GM23338 (cell line): ENCODE results near the gene LRR1. TPM values are rescaled to one million over a fixed set of nuclear protein-coding genes. Genes with fewer than 3 reads are reported as not detected.
"Not testable (repeated sequence)": the region's sequence is repeated elsewhere in the genome, so short reads cannot be mapped to it uniquely, and the experiment has no call there.

ENCODE experiments used
- ATAC-seq: fragments of 200-7000 bp; cut with Tn5 transposase; 3 replicates; pipeline ENCODE4 v1.9.1; 2020
- DNase-seq: peaks from one replicate; pipeline ENCODE4 v3.0.0-alpha.2; 2015; ENCODE audit warnings: low spot score
- H2AFZ ChIP-seq: fragments of 200-600 bp; sonication (generic); 2 replicates; pipeline ENCODE4 v1.8.0; 2016; ENCODE audit warnings: antibody characterized with exemption, mild to moderate bottlenecking, moderate library complexity
- H3F3A ChIP-seq: fragments of 200-600 bp; sonication (generic); replicated peaks from 2 replicates; pipeline ENCODE4 v1.8.0; 2017; ENCODE audit warnings: antibody characterized with exemption, mixed run types, low read depth
- H3K27ac ChIP-seq: fragments of 200-600 bp; sonication (generic); 2 replicates; pipeline ENCODE4 v1.6.1; 2016; ENCODE audit warnings: low read depth
- H3K27me3 ChIP-seq: fragments of 200-600 bp; sonication (generic); 2 replicates; pipeline ENCODE4 v1.8.0; 2016; ENCODE audit warnings: mild to moderate bottlenecking, mixed run types, moderate library complexity; ENCODE audit not compliant: insufficient read depth
- H3K36me3 ChIP-seq: fragments of 200-600 bp; sonication (generic); 2 replicates; pipeline ENCODE4 v1.8.0; 2016; ENCODE audit warnings: mild to moderate bottlenecking; ENCODE audit not compliant: insufficient read depth
- H3K4me1 ChIP-seq: fragments of 200-600 bp; sonication (generic); 2 replicates; pipeline ENCODE4 v1.8.0; 2016; ENCODE audit warnings: mild to moderate bottlenecking, moderate library complexity; ENCODE audit not compliant: insufficient read depth
- H3K4me2 ChIP-seq: fragments of 200-600 bp; sonication (generic); 2 replicates; pipeline ENCODE4 v1.7.1; 2017; ENCODE audit warnings: mixed run types
- H3K4me3 ChIP-seq: fragments of 200-600 bp; sonication (generic); 2 replicates; pipeline ENCODE4 v1.6.1; 2016; ENCODE audit warnings: mixed run types
- H3K79me2 ChIP-seq: fragments of 200-600 bp; sonication (generic); replicated peaks from 2 replicates; pipeline ENCODE4 v1.8.0; 2017; ENCODE audit warnings: mild to moderate bottlenecking; ENCODE audit not compliant: insufficient read depth
- H3K9me2 ChIP-seq: fragments of 200-600 bp; sonication (generic); 2 replicates; pipeline ENCODE4 v1.8.0; 2017; ENCODE audit not compliant: insufficient read depth
- H4K20me1 ChIP-seq: fragments of 200-600 bp; sonication (generic); replicated peaks from 2 replicates; pipeline ENCODE4 v1.8.0; 2017; ENCODE audit warnings: mild to moderate bottlenecking; ENCODE audit not compliant: insufficient read depth
- H3K27ac Mint-ChIP-seq: 2 replicates; pipeline ENCODE4 v1.8.0; 2020; ENCODE audit warnings: inconsistent platforms, mild to moderate bottlenecking, moderate library complexity, mixed read lengths
- H3K27me3 Mint-ChIP-seq: 3 replicates; pipeline ENCODE4 v1.8.0; 2022; ENCODE audit warnings: low read depth, mild to moderate bottlenecking, moderate library complexity, mixed read lengths, inconsistent platforms; ENCODE audit not compliant: insufficient read depth, poor library complexity
- H3K36me3 Mint-ChIP-seq: 3 replicates; pipeline ENCODE4 v1.8.0; 2021; ENCODE audit warnings: low read depth, mild to moderate bottlenecking, inconsistent platforms, moderate library complexity, mixed read lengths
- H3K4me1 Mint-ChIP-seq: 3 replicates; pipeline ENCODE4 v1.8.0; 2020; ENCODE audit warnings: mild to moderate bottlenecking, inconsistent platforms, mixed read lengths
- H3K4me3 Mint-ChIP-seq: 3 replicates; pipeline ENCODE4 v1.8.0; 2021; ENCODE audit warnings: moderate library complexity, mild to moderate bottlenecking, inconsistent platforms, mixed read lengths
- H3K9me3 Mint-ChIP-seq: 3 replicates; pipeline ENCODE4 v1.8.0; 2020; ENCODE audit warnings: moderate library complexity, mild to moderate bottlenecking, inconsistent platforms, mixed read lengths
- CTCF ChIP-seq, 2 experiments: fragments of 200-600 bp in 1 of 2; sonication (generic) in 1 of 2; conservative IDR thresholded peaks; 2 replicates each; pipeline versions ENCODE4 v1.5.1 to v1.6.1; 2016 to 2017; ENCODE audit warnings: antibody characterized with exemption in 2 of 2, low read depth in 2 of 2, mild to moderate bottlenecking in 2 of 2, moderate library complexity in 1 of 2
- ETS1 ChIP-seq: IDR thresholded peaks from 2 replicates; pipeline ENCODE4 v1.6.1; 2016; ENCODE audit warnings: antibody characterized with exemption
- EZH2phosphoT487 ChIP-seq: fragments of 200-600 bp; sonication (generic); IDR thresholded peaks from one replicate; pipeline ENCODE4 v1.8.1; 2018; ENCODE audit warnings: antibody characterized with exemption; ENCODE audit not compliant: unreplicated experiment
- NANOG ChIP-seq: IDR thresholded peaks from 2 replicates; pipeline ENCODE4 v1.6.1; 2016; ENCODE audit warnings: antibody characterized with exemption, borderline replicate concordance
- REST ChIP-seq: IDR thresholded peaks from one replicate; pipeline ENCODE4 v1.6.1; 2018; ENCODE audit warnings: antibody characterized with exemption; ENCODE audit not compliant: unreplicated experiment
- ZNF114 ChIP-seq: fragments of 250-450 bp; sonication (Bioruptor Pico); IDR thresholded peaks from 2 replicates; pipeline ENCODE4 v1.5.0; 2020; ENCODE audit warnings: mild to moderate bottlenecking, moderate library complexity
- polyA plus RNA-seq: library from polyadenylated mRNA; unstranded; fragments of >200 nt; fragmentation: Nextera tagmentation; extraction: Ambion mirVana; gene quantifications from 2 replicates; pipeline ENCODE4 v1.2.1, GENCODE V29; 2016
- total RNA-seq: library from RNA; depleted of rRNA; stranded (reverse); fragments of >200 nt; shearing (Covaris generic); gene quantifications from 2 replicates; pipeline ENCODE4 v1.2.3, GENCODE V29; 2014

The LRR1 gene
- total and polyA plus RNA-seq, 2 experiments from 2014 or later, result 31.8 to 41.9 TPM

GRCh38 chr14:49654511-49654910 lies 55.8 kb downstream of the LRR1 start:
- peaks cover 3% of the 10 kb centered on the region for H3K27me3 Mint-ChIP-seq
- no peak for DNase-seq
- H3K9me3 Mint-ChIP-seq, result no peaks in the 10 kb centered on the region
- no peak overlapping the region for H2AFZ ChIP-seq
- H3F3A ChIP-seq, result no peaks in the 10 kb centered on the region
- no peaks in the 10 kb centered on the region for H3K9me2 ChIP-seq
- H3K4me1 ChIP-seq, result no peaks in the 10 kb centered on the region
- H3K27ac ChIP-seq, result no peak overlapping the region
- H3K4me1 Mint-ChIP-seq, result no peaks in the 10 kb centered on the region
- no peak overlapping the region for H3K4me3 Mint-ChIP-seq
- H3K36me3 ChIP-seq, result peaks cover 11% of the 10 kb centered on the region
- no peak overlapping the region for H3K4me2 ChIP-seq
- H3K79me2 ChIP-seq, result no peaks in the 10 kb centered on the region
- no peak for TF ChIP-seq EZH2phosphoT487
- no peak for TF ChIP-seq ZNF114 (CRISPR knock-in tag)
- no peak for TF ChIP-seq NANOG
- ATAC-seq, result no peak
- no peaks in the 10 kb centered on the region for H3K27me3 ChIP-seq
- peaks cover 8% of the 10 kb centered on the region; the same call in 1 of the 2 replicates for H4K20me1 ChIP-seq
- H3K36me3 Mint-ChIP-seq, result peaks cover 17% of the 10 kb centered on the region
- no peak overlapping the region for H3K27ac Mint-ChIP-seq
- no peak overlapping the region for H3K4me3 ChIP-seq

GRCh38 chr14:49657500-49657899 lies 58.8 kb downstream of the LRR1 start:
- not testable (repeated sequence) for H2AFZ ChIP-seq, H3K36me3 ChIP-seq, H3K27me3 Mint-ChIP-seq, H3K79me2 ChIP-seq, H3K27ac ChIP-seq, H3K4me3 Mint-ChIP-seq, H3K36me3 Mint-ChIP-seq, H3F3A ChIP-seq, H3K4me3 ChIP-seq, H3K4me1 ChIP-seq, H3K4me2 ChIP-seq, H3K27ac Mint-ChIP-seq, H3K27me3 ChIP-seq, DNase-seq, H3K9me3 Mint-ChIP-seq, H3K9me2 ChIP-seq, H4K20me1 ChIP-seq, H3K4me1 Mint-ChIP-seq, ATAC-seq

GRCh38 chr14:49659526-49660455 lies 61.1 kb downstream of the LRR1 start:
- no peak for ATAC-seq
- H4K20me1 ChIP-seq, result 0 out of 2 replicates have a peak, but pooled peaks cover 3% of the 10 kb centered on the region
- no peak overlapping the region for H3K4me2 ChIP-seq
- 0 out of 2 replicates have a peak, but pooled peaks cover 5% of the 10 kb centered on the region for H3K36me3 ChIP-seq
- H3K27ac Mint-ChIP-seq, result no peak overlapping the region
- no peak overlapping the region for H3K27ac ChIP-seq
- H3K4me3 Mint-ChIP-seq, result no peak overlapping the region
- peaks cover 3% of the 10 kb centered on the region for H3K27me3 Mint-ChIP-seq
- no peaks in the 10 kb centered on the region for H3K9me3 Mint-ChIP-seq
- H3K79me2 ChIP-seq, result no peaks in the 10 kb centered on the region
- no peak overlapping the region for H2AFZ ChIP-seq
- H3K4me3 ChIP-seq, result no peak overlapping the region
- no peaks in the 10 kb centered on the region for H3K9me2 ChIP-seq
- peaks cover 5% of the 10 kb centered on the region; the same call in 1 of the 3 replicates for H3K36me3 Mint-ChIP-seq
- no peaks in the 10 kb centered on the region for H3K4me1 ChIP-seq
- no peaks in the 10 kb centered on the region for H3K4me1 Mint-ChIP-seq
- no peaks in the 10 kb centered on the region for H3F3A ChIP-seq
- H3K27me3 ChIP-seq, result no peaks in the 10 kb centered on the region
- no peak for DNase-seq
- no peak for TF ChIP-seq ETS1
- no peak for TF ChIP-seq NANOG
- no peak for TF ChIP-seq REST
- no peak for TF ChIP-seq EZH2phosphoT487
- TF ChIP-seq ZNF114 (CRISPR knock-in tag), result no peak
- no peak for TF ChIP-seq CTCF (conservative IDR thresholded peaks at IDR 0.05; ENCODE audit: low read depth in 2 of 2)
